Measurements from ENCODE around the gene PCDHB12.
"Not testable (repeated sequence)": the region's sequence is repeated elsewhere in the genome, so short reads cannot be mapped to it uniquely, and the experiment has no call there.

The PCDHB12 gene

DNA sequence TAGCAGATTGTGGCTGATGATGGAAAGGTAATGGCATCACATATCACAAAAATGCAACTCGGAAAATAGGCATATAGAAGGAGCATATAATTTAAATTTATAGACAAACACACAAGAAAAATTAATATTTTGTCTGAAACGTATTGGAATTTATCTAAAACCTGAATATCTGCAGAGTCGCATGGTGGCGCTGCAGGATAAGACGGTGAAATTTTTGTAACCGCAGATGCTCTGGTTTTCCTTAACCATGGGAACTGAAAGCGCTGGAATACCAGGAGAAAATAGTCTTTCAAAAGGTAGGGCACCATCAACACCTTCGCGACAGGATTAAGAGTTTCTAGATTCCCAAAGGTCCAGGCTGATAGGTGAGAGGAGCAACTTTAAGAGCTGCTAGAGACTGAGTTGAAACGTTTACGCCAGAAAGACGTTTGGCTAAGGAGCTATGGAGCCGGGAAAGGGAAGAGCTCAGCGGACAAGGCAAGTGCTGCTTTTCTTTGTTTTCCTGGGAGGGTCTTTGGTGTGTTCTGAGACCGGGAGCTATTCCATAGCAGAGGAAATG lies 25.7 kb downstream of the PCDHB12 start:
- peak; percentile 7 for DNase-seq (ENCODE audit: low read depth)
- TF ChIP-seq, protein P1, sequence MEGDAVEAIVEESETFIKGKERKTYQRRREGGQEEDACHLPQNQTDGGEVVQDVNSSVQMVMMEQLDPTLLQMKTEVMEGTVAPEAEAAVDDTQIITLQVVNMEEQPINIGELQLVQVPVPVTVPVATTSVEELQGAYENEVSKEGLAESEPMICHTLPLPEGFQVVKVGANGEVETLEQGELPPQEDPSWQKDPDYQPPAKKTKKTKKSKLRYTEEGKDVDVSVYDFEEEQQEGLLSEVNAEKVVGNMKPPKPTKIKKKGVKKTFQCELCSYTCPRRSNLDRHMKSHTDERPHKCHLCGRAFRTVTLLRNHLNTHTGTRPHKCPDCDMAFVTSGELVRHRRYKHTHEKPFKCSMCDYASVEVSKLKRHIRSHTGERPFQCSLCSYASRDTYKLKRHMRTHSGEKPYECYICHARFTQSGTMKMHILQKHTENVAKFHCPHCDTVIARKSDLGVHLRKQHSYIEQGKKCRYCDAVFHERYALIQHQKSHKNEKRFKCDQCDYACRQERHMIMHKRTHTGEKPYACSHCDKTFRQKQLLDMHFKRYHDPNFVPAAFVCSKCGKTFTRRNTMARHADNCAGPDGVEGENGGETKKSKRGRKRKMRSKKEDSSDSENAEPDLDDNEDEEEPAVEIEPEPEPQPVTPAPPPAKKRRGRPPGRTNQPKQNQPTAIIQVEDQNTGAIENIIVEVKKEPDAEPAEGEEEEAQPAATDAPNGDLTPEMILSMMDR (conservative IDR thresholded peaks at IDR 0.05; ENCODE audit: control insufficient read depth, insufficient read depth, low read depth, low read length) = peak; percentile 6
- no peak overlapping the region for H3K4me3 ChIP-seq (ENCODE audit: control insufficient read depth, low read depth, low read length)

DNA sequence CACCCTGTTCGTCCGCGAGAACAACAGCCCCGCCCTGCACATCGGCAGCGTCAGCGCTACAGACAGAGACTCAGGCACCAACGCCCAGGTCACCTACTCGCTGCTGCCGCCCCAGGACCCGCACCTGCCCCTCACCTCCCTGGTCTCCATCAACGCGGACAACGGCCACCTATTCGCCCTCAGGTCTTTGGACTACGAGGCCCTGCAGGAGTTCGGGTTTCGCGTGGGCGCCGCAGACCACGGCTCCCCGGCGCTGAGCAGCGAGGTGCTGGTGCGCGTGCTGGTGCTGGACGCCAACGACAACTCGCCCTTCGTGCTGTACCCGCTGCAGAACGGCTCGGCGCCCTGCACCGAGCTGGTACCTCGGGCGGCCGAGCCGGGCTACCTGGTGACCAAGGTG lies 27.4 kb downstream of the PCDHB12 start:
- not testable (repeated sequence) for H3K4me3 ChIP-seq (ENCODE audit: control insufficient read depth, low read depth, low read length); DNase-seq (ENCODE audit: low read depth)

DNA sequence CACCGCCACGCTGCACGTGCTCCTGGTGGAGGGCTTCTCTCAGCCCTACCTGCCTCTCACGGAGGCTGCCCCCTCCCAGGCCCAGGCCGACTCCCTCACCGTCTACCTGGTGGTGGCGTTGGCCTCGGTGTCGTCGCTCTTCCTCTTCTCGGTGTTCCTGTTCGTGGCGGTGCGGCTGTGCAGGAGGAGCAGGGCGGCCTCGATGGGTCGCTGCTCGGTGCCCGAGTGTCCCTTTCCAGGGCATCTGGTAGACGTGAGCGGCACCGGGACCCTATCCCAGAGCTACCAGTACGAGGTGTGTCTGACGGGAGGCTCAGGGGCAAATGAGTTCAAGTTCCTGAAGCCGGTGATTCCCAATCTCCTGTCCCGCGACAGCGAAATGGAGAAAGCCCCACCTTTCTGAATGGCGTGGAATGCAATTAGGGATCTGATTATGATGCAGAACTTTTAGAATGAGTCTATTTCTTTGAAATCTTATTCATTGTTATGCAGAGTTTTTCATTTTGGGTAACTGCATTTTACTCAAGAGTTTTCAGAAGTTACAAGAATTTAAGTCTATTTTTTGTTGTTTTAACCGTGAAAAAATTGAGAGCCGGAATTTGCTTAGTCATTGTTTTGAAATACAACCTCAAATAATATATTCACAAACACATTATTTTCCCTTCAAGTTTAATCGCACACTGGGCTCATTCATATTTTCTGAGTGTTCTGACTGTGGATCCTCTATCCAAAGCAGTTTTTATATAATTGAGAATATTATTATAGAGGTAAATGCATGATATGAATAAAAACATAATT lies 28.2 kb downstream of the PCDHB12 start:
- DNase-seq (ENCODE audit: low read depth) = no peak
- TF ChIP-seq, protein P1 (conservative IDR thresholded peaks at IDR 0.05; ENCODE audit: control insufficient read depth, insufficient read depth, low read depth, low read length) = no peak
- H3K4me3 ChIP-seq (ENCODE audit: control insufficient read depth, low read depth, low read length) = no peak overlapping the region

DNA sequence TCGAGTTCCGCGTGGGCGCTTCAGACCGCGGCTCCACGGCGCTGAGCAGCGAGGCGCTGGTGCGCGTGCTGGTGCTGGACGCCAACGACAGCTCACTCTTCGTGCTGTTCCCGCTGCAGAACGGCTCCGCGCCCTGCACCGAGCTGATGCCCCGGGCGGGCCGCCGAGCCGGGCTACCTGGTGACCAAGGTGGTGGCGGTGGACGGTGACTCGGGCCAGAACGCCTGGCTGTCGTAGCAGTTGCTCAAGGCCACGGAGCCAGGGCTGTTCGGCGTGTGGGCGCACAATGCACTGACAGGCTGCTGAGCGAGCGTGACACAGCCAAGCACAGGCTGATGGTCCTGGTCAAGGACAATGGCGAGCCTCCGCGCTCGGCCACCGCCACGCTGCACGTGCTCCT lies 33.0 kb downstream of the PCDHB12 start:
- TF ChIP-seq, protein P1 (conservative IDR thresholded peaks at IDR 0.05; ENCODE audit: control insufficient read depth, insufficient read depth, low read depth, low read length) = no peak
- DNase-seq (ENCODE audit: low read depth) = no peak
- no peak overlapping the region for H3K4me3 ChIP-seq (ENCODE audit: control insufficient read depth, low read depth, low read length)

DNA sequence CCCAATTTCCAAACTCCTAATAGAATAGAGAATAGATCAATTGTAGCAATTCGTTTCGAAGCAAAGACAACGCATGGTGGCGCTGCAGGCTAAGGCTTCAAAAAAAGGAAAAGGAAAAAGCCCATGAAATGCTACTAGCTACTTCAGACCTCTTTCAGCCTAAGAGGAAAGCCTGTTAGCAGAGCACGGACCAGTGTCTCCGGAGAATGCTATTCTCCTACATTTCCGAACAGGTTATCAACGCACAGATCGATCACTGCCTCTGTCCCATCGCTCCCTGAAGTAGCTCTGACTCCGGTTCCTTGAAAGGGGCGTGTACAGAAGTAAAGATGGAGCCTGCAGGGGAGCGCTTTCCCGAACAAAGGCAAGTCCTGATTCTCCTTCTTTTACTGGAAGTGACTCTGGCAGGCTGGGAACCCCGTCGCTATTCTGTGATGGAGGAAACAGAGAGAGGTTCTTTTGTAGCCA lies 36.8 kb downstream of the PCDHB12 start, which contains the start of gene PCDHB15:
PCDHB15 (plus strand) TSS at position 146 of the 468 bp plus-strand sequence; CDS start at position 330, 184 bp downstream.
- TF ChIP-seq, protein P1 (conservative IDR thresholded peaks at IDR 0.05; ENCODE audit: control insufficient read depth, insufficient read depth, low read depth, low read length) = no peak
- H3K4me3 ChIP-seq (ENCODE audit: control insufficient read depth, low read depth, low read length) = no peak within 1 kb of the TSS
- DNase-seq (ENCODE audit: low read depth) = no peak

DNA sequence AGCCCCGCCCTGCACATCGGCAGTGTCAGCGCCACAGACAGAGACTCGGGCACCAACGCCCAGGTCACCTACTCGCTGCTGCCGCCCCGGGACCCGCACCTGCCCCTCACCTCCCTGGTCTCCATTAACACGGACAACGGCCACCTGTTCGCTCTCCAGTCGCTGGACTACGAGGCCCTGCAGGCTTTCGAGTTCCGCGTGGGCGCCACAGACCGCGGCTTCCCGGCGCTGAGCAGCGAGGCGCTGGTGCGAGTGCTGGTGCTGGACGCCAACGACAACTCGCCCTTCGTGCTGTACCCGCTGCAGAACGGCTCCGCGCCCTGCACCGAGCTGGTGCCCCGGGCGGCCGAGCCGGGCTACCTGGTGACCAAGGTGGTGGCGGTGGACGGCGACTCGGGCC lies 38.5 kb downstream of the PCDHB12 start:
- not testable (repeated sequence) for H3K4me3 ChIP-seq (ENCODE audit: control insufficient read depth, low read depth, low read length); DNase-seq (ENCODE audit: low read depth)

DNA sequence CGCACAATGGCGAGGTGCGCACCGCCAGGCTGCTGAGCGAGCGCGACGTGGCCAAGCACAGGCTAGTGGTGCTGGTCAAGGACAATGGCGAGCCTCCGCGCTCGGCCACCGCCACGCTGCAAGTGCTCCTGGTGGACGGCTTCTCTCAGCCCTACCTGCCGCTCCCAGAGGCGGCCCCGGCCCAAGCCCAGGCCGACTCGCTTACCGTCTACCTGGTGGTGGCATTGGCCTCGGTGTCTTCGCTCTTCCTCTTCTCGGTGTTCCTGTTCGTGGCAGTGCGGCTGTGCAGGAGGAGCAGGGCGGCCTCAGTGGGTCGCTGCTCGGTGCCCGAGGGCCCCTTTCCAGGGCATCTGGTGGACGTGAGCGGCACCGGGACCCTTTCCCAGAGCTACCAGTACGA lies 38.9 kb downstream of the PCDHB12 start:
- H3K4me3 ChIP-seq (ENCODE audit: control insufficient read depth, low read depth, low read length); DNase-seq (ENCODE audit: low read depth): not testable (repeated sequence)

DNA sequence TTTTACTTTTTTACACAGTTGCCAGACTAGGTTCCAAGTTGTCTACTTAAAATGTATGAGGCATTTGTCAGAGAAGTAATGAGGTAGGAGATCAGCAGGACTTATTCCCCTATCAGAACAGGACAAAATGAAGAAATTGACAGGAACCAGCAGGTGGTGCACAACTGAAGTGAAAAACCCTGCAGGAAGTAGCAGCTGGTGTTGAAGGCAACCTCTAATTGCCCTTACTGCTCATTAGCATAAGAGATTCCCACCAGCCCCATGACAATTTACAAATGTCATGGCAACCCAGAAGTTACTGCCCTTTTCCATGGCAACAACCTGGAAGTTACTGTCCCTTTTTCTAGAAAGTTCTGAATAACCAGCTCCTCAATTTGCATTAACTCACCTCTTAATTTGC lies 42.1 kb downstream of the PCDHB12 start:
- no peak overlapping the region for H3K4me3 ChIP-seq (ENCODE audit: control insufficient read depth, low read depth, low read length)
- TF ChIP-seq, protein P1 (conservative IDR thresholded peaks at IDR 0.05; ENCODE audit: control insufficient read depth, insufficient read depth, low read depth, low read length) = no peak
- no peak for DNase-seq (ENCODE audit: low read depth)

Data from fibroblast of mammary gland (primary cell).